Muscle of back (tissue), 11 donors: ENCODE data around the gene NTM. TPM values are rescaled to one million over a fixed set of nuclear protein-coding genes. Genes with fewer than 3 reads are reported as not detected.

ENCODE experiments used
- DNase-seq, 3 donors: peaks; one replicate each; pipeline versions ENCODE4 v3.0.0 to v3.0.0-alpha.2; 2013
- polyA plus RNA-seq, 10 donors: library from polyadenylated mRNA; unstranded; fragments of 120-200 nt; gene quantifications; one replicate each; pipeline ENCODE4 v1.2.1, GENCODE V29; 2013; ENCODE audit not compliant: insufficient read length in 10 of 10

NTM gene
- polyA plus RNA-seq, 10 donors, result 12.7 to 28.4 (median 21.0) TPM

DNA sequence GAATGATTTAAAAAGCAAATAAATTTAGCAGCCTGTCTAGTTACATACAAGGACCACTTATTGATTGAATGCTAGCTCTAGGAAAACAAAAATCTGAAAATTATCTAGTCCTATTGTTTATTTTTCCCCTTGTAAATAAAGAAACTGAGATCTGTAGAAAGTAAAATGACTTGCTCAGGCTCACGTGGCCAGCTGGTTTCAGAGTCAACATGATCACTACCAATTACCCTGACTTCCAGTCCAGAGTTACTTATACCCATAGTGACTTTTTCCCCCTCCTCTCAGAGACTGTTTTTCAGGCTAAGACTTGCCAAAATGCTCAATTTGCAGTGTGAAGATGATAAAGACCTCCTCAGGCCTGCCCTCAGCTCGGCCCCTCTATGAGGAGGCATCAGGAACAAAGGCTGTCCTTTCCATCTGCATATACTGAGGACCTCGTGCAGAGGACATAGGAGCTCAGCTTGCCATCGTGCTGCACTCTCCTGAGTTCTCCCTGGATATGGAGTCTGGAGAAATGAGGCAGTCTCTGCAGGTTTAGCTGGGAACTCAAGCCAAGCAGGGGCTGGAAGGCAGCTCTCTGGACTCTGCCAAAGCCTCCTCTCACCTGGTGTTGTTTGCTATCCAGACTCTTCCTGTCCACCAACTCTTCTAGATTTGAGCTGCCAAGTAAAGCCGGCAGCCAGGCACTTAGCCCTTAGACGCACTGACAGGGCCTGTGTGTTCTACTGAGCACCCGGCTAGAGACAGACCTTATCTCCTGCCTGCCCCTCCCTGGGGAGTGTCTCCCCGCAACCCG, 883.3 kb downstream of the NTM start:
- no peak for DNase-seq

DNA sequence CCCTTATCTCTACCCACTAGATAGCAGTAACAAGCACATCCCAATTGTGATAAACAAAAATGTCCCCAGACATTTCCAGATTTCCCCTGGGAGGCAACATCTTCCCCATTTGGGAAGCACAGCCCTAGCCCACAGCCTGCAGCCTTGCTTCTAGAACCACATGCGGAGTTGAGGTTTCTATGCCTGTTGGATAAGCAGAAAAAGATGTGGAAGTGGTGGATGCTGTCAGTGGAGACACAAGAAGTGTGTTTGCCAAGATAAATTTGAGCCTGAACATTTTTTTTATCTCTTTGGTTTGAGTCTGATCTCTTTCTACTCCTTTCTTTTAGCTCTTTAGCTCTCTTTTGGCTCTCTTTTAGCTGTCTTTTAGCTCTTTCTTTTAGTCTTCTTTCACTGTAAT, 884.5 kb downstream of the NTM start:
- DNase-seq, result no peak

DNA sequence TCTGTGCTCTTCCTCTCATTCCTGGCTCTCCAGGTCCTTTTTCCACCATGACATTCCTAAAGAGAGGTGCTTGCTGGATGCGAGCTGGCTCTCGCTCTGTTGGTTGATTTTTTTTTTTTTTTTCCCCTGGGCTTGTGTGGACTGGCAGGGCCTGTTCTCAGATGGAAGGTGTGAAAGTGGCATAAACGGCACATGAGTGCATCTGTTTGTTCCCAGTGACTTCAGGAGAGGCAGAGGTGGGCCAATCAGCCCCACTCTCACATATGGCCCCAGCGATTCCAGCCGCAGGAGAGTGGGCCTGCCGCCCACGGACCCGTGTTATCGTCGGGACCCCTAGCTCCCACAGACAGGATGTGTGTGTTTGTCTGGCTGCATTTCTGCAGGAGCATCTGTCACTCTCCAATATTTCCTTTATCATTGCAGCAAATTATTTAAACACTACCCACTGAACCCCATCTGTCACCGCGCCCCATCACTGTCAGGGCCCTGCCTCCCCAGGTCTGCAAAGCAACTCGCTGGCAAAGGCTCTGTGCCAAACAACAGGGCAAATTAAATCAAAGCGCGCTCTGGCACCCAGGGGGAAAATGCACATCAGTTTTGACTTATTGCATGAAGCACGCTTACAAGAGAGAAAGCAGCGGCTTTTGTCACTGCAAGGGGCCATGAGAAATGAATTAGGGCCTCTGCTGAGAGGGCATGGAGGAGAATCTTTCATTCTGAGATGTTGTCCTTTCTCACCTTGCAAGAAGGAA, 886.3 kb downstream of the NTM start:
- no peak for DNase-seq

DNA sequence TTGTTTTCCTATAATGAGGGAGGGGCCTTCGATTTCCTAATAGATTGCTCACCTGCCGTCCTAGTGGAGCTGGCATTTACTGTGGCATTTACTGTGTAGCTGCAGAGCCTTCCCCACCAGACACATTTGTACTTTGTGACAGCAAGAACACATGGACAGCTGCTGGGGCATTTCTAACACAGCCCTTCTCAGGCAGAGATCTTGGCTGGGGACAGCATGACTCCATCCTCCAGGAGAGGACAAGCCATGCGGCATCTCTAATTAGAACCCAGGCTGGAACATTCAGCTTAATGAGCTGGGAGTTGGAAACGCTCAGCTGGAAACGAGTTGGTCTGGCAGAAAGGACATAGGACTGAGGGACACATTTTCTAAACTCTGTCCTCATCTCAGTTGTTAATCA, 887.5 kb downstream of the NTM start:
- DNase-seq, result no peak

DNA sequence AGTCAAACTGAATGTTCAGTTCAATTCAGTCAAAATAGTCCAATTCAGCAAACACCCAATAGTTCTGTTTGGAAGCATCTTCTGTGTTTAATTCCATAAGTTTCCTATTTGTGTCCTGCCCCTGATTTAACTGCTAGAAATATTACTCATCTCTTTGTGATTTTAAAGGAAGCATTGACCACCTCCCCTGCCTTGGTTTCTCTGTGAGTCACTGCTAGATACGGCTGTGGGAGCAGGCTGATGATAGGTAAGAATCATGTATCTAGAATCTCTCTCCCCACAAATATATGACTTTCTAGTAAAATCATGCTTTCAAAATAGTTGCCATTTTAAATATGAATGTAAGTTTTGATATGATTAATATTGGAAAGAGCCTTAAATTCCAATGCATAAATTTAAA, 888.5 kb downstream of the NTM start:
- DNase-seq, result peak in 1 of 3 donors; percentile 59

DNA sequence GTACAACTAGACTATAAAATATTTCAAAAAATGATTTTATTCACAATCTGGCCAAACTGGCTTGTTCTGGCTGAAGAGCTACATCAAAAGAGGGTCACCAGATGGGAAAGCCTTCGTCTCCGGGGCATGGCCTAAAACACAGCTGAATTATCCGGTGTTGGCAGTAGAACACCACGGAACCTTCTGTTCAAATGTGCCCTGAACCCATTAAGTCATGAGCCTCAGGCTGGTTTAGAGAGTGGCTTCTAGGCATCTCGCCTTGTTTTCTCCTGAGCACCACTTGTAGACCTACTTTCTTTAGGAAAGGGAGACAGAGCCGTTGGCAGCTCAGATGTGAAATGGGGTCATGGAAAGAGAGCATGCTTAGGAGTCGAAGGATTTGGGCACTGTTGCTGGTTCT, 890.2 kb downstream of the NTM start:
- DNase-seq, result no peak

DNA sequence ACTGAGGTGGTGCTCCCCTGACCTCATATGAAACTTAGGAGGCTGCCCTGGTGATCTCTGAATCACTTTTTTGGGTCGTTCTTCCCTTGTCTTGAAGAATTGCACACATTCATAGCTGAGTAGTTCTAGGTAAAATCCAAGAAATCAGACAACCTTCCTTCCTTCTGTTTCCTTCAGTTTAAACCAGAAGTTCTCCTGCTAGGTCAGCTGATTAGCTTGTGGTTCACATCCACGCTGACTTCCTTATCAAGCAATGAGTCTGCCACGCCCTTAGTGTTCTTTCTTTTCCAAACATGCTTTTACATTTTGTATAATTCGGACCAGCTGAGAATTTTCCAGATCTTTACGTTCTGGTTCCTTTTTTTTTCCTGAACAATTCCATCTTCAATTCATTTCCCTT, 892.8 kb downstream of the NTM start:
- DNase-seq, result no peak

DNA sequence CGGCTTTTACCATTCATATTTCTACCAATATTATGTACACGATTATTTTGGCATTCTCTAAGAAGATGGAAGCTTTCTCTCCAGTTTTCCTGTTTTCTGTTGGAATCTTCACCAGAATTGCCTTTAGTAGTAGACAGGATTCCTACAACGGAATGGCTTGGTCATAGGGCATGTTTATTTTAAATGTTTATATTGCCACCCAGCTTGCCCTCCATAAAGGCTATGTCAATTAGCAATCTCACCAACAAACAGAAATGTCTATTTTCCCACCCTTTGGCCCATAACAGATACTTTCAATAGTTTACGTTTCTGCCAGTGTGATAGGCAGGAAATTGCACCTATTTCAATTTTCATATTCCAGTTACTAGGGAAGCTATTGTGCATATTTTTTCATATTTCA, 893.5 kb downstream of the NTM start:
- no peak for DNase-seq

DNA sequence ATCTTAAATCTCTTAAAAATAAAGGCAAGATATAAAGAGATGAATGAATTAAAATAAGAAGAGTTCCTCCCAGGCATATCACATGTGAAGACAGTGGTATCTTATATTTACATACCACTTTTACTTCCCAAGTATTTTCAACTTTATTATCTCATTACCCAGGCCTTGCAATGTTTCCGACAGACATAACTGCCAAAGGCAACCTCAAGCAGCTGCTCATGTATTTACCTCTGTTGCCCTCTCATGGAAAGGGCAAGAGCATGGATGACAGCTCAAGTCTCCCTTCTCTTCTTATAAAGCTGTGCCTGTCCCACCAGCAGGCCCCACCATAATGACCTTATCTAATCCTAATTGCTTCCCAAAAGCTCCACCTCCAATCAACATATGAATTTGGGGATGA, 894.2 kb downstream of the NTM start:
- DNase-seq, result no peak

DNA sequence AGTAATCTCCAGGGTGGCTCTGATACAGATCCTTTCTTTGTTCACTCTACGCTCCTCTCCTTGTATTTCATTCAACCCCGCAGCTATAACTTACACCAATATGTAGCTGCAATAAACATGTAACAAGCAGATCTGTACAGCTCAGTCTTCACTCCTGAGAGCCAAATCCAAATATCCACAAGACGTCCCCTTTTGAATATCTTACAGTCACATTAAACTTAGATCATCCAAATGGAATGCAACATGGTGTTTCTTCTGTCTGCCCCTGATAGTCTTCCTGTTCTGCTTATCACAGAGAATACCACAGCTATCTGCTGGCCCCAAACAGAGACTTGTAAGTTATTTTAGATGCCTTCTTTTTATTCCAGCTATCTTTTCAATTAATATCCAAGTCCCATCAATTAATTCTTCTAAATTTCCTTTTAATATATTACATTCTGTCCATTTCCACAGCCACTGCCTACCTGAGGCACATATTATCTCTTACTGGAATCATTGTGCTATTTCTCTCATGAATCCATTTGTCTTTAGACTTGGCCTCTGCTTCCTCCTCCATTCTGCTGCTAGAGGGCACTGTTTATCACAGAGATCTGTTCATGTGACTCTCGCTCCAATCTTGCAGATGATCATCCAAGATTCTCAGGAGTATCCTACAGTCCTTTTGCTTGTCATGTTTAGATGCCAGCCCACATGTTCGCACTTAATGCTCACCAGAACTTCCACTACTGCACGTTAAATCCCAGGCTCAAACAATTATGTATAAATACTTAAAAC, 908.6 kb downstream of the NTM start:
- peak; percentile 15 to 45 (median 27) for DNase-seq

DNA sequence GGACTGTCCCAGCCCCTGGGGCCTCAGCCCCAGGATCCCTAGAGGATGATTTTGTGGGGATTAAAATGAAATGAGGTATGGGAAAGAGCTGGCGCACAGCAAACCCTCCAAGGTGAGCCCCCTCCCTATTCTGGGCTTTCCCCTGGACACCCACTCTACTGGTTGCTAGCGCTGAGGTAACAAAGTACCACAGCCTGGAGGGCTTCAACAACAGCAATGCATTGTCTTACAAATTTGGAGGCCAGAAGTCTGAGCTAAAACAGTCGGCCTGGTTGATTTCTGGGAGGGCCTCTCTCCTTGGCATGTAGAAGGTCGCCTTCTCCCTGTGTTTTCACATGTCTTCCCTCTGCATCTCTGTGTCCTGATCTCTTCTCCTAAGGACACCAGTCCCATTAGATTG, 913.6 kb downstream of the NTM start:
- DNase-seq, result no peak

DNA sequence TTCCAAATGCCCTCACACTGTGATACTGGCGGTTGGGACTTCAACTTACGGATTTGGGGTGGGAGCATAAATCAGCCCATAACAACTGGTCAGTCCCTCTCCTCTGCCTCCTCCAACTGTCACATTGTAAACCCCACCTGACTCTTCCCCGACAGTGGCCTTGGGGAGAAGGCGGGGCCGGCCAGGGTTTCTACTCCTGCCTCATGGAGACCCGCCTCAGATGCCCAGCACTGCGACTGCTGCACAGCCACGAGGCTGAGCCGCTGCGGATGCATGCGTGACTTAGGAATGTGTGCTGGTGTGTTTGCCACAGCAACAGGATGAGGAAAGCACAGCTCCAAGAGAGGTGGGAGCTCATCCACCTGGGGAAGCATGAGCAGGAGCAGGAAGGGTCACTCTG, 914.2 kb downstream of the NTM start:
- no peak for DNase-seq

DNA sequence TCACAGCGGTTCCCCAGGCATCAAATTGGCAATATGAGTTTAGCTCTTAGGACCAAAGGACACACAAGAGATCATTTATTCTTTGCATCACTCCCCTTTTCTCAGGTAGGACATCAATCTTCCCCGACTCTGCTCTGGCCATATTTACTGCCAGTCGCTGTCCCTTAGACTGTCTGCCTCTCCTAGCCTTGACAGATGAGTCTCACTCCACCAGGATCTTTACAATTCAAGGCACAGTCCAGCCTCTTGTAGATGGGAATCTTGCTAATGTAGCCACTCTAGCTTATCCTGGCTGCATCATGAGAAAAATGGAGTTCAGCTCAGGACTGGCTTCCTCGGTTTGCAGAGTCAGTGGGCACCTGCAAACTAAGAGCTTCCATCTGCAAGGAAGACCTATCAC, 915.2 kb downstream of the NTM start:
- no peak for DNase-seq

DNA sequence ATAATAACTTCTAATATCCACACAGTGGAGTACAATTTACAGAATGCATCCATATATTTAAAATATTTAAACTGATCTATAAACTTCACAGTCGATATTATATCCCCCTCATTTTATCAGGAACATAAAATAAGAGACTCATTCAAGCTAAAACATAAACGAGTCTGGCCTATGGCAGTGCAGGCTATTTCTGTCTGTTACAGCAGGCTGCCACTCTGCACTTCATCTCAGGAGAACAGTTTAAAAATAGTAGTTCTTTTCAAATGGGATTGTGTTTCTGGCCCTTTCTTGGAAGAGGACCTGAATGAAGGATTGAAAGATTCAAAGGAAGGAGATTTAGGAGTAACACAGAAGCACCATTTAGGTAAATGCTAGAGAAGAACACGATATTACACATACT, 915.7 kb downstream of the NTM start:
- DNase-seq, result no peak

DNA sequence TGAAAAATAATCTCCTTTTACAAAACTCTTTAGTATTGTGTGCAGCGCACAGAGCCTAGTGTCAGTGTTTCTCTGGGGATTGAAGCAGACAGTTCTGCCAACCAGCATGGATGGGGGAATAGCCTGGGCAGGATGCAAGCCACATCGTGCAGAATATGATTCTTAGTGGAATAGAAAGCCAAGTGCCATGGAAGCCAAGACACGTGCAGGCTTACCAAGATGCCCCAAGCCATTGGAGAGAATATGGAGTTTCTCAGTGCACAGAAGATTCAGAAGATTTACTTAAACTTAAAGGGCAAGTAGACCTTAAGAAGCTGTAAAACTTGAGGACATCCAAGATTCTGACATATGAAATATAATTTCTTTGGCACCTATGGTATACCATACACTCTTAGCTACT, 917.6 kb downstream of the NTM start:
- no peak for DNase-seq

DNA sequence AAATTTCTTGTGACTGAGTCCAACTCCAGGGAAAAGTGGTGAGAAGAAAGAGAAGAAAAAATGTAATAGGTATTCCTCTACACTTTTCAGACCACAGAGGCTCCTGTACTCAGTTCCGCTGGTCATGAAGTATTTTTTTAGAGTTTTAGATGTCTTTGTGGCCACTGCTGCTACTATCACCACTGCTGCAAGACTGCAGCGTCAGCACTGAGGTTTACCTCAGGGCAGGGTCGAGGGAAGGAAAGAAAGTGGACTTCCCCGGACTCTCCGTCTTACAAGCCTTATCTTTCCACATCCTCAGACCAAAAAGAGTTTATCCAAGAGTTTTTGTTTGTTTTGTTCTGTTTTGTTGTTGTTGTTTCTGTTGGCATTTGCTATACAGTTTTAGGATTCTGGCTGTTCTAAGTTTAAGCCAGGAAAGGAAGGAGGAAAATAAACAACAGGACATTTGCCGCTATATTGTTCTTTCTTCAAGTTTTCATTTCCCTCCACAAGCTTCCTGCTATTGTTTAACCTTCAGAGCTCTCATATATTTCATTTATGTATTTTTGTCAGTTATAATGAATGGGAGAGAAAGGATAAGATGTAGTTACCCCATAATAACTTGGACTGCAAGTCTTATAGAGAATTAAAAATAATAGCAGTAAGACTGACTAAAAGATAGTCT, 919.3 kb downstream of the NTM start:
- no peak for DNase-seq

DNA sequence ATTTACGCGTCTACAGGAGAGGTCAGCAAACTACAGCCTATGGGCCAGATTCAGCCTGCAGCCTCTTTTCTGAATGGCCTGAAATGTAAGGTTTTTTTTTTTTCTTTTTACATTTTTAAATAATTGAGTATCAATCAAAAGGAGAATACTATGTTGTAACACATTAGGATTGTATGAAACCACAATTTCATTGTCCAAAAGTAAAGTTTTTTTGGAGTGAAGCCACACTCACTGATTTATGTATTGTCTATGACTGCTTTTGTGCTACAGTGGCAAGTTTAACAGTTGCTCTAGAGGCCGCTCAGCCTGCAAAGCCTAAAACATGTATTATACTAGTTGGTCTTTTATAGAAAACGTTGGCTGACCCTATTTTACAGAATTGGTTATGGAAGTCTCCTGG, 923.2 kb downstream of the NTM start:
- DNase-seq, result peak in 1 of 3 donors; percentile 21

DNA sequence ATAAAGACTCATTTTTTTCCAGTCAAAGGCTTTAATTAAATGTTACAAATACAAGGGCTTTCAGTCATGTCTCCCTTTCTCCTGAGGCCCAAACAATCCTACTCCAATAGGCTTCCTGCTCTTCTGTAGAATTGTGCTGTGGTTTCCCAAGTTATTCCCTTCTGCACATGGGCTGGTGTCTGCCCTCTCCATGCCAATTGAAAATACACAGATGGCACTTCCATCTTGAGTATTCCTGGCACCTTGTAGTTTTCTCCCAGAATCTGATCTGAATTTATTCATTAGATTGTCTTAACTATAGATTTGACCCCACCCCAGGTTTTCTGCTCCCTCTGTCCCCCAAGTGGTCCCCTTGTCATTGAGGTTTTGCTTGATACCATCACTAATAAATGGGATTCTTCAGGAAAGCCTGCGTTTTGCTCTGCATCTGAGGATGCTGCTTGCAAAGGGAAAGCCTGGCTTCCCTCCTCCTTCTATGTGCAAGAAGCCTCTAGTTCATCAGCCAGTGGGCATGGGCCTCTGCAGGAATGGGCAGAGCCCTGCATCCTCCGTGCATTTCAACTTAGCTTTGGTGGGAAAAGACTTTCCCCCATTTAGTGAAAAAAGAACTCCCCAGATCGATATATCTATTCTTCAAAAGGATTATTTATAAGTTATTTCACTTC, 926.7 kb downstream of the NTM start:
- no peak for DNase-seq

DNA sequence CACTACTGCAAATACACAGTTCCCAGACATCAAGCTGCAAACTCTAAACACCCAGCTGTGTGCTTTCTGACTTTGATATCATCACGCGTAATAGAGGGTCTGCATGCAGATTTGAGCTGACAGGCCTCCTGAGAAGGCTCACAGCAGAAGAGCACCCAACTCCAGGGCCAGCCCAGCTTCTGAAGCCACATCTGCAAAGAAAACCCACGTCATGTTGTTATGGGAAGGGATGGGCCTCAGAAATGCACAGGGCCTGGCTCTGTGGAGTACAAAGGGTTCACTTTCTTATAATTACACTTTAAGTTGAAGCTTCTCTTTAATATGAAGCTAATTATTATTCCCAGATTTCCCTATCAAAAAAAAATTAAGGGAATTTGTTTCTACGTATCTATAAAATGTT, 927.9 kb downstream of the NTM start:
- no peak for DNase-seq

DNA sequence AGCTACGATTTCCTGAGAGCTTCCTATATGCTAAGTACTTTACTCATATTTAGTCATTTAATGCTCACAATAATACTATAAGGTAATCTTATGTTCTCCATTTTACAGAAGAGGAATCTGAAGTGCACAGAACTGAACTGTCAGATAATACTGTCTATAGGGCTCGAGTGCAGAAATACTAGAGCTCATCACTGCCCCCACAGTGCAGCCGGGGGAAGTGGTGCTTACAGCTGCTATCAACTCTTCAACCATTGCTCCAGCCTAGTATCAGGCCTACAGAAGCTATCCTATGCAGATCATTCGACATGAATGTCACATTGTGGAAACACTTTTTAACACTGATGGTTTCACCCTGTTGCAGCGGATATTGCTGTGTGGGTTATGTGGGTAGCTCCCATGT, 929.9 kb downstream of the NTM start:
- no peak for DNase-seq

DNA sequence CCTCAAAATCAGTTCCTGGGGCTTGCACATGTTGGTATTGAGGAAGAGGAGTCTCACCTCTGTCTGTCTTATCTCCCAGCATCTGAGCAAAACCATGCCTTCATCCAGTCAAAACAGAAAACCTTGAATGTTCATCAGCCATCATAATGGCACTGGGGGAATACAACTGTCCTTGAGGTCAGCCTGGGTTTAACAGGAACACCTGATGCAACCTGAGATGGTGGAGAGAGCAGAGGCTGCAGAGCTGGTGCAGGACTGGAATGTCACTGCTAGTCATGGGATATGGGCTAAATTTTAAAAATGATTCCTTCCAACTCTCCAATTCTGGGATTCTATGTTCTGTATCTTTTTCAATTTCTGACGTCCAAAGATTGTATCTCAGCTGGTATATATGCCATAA, 931.0 kb downstream of the NTM start:
- DNase-seq, result no peak

DNA sequence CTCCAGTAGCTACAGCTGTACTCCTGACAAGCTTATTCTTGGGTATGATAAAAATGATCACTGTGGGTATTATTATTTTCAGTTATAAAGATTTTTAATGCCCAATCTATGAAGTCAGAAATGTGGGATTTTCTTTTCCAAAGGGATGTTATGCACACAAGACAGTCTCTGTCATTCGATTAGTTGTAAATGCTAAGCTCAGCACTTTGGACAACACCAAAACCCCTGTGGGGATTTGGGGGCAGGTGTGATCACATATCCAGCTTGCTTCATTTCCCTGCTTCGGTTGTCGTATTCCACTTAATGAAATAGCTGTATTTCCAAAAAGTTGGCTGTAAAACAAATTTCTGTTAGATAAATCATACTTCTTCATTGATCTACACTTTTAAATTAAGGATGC, 931.5 kb downstream of the NTM start:
- DNase-seq, result peak in 1 of 3 donors; percentile 10
